ENCODE results near the gene KRR1.

Gene KRR1

GRCh38 chr12:75548879-75549278, 37.5 kb upstream of the KRR1 start:
- H3K9me3 ChIP-seq (ENCODE audit: control insufficient read depth, insufficient read depth, low read depth, low read length): no peaks in the 10 kb centered on the region
- H3K36me3 ChIP-seq (ENCODE audit: control insufficient read depth in 2 of 2, insufficient read depth in 1 of 2, low read length in 2 of 2): no peaks in the 10 kb centered on the region
- H3K4me1 ChIP-seq (ENCODE audit: control insufficient read depth, insufficient read depth, low read length): peaks cover 7% of the 10 kb centered on the region; the same call in 1 of the 2 replicates
- no peak overlapping the region for H3K27ac ChIP-seq (ENCODE audit: extremely low read depth, low read depth, low read length)
- no peak overlapping the region for H3K4me3 ChIP-seq (ENCODE audit: low read depth, low read length)
- CTCF ChIA-PET: interaction anchor here (0.5 to 0.6 kb wide), 2 partner anchors 488 to 803 kb away, joined by 3 to 4 read pairs; no protein-coding TSS in a partner anchor
- POLR2A ChIA-PET: no interaction called here
- TF ChIP-seq ZNF776 (tag by site-specific recombination; IDR thresholded peaks at IDR 0.05; ENCODE audit: borderline replicate concordance): no peak

GRCh38 chr12:75545636-75546035, 34.2 kb upstream of the KRR1 start:
- peaks cover 5% of the 10 kb centered on the region; the same call in 1 of the 2 replicates for H3K4me1 ChIP-seq (ENCODE audit: control insufficient read depth, insufficient read depth, low read length)
- no peak overlapping the region for H3K27ac ChIP-seq (ENCODE audit: extremely low read depth, low read depth, low read length)
- POLR2A ChIA-PET: no interaction called here
- H3K36me3 ChIP-seq (ENCODE audit: control insufficient read depth in 2 of 2, insufficient read depth in 1 of 2, low read length in 2 of 2): no peaks in the 10 kb centered on the region
- no peaks in the 10 kb centered on the region for H3K9me3 ChIP-seq (ENCODE audit: control insufficient read depth, insufficient read depth, low read depth, low read length)
- no peak overlapping the region for H3K4me3 ChIP-seq (ENCODE audit: low read depth, low read length)
- CTCF ChIA-PET: interaction anchor here (0.6 to 1.7 kb wide), 5 partner anchors 10 to 1341 kb away, joined by 3 to 5 read pairs (median 3); no protein-coding TSS in a partner anchor
- TF ChIP-seq PRDM4 (tag by site-specific recombination; IDR thresholded peaks at IDR 0.05): no peak
- no peak for TF ChIP-seq AEBP2 (tag by site-specific recombination; IDR thresholded peaks at IDR 0.05; ENCODE audit: borderline replicate concordance)
- no peak for TF ChIP-seq ZBTB17 (tag by site-specific recombination; IDR thresholded peaks at IDR 0.05)
- no peak for TF ChIP-seq ZBTB7A (tag by site-specific recombination; IDR thresholded peaks at IDR 0.05; ENCODE audit: low read depth)
- no peak for TF ChIP-seq ZNF48 (tag by site-specific recombination; IDR thresholded peaks at IDR 0.05)
- TF ChIP-seq KLF17 (tag by site-specific recombination; IDR thresholded peaks at IDR 0.05): no peak
- TF ChIP-seq ZNF670 (tag by site-specific recombination; IDR thresholded peaks at IDR 0.05; ENCODE audit: low read depth): no peak
- TF ChIP-seq ZNF518A (tag by site-specific recombination; conservative IDR thresholded peaks at IDR 0.05; ENCODE audit: low read depth): no peak
- TF ChIP-seq ZNF488 (tag by site-specific recombination; IDR thresholded peaks at IDR 0.05): no peak
- no peak for TF ChIP-seq TCF7L2 (IDR thresholded peaks at IDR 0.05; ENCODE audit: borderline replicate concordance, low read depth, low read length)
- no peak for TF ChIP-seq KLF9 (tag by site-specific recombination; IDR thresholded peaks at IDR 0.05; ENCODE audit: low read depth)
- TF ChIP-seq ZSCAN4 (tag by site-specific recombination; IDR thresholded peaks at IDR 0.05): no peak
- TF ChIP-seq ZNF660 (tag by site-specific recombination; IDR thresholded peaks at IDR 0.05): no peak
- TF ChIP-seq ZNF239 (tag by site-specific recombination; IDR thresholded peaks at IDR 0.05): no peak
- no peak for TF ChIP-seq ZBTB48 (tag by site-specific recombination; IDR thresholded peaks at IDR 0.05)
- no peak for TF ChIP-seq GLIS1 (tag by site-specific recombination; IDR thresholded peaks at IDR 0.05)
- TF ChIP-seq ZBTB21 (tag by site-specific recombination; IDR thresholded peaks at IDR 0.05): no peak
- no peak for TF ChIP-seq ZNF10 (tag by site-specific recombination; IDR thresholded peaks at IDR 0.05)
- TF ChIP-seq ZNF433 (tag by site-specific recombination; IDR thresholded peaks at IDR 0.05; ENCODE audit: low read depth): no peak
